Prostate gland (tissue), 2 donors: ENCODE measurements around the gene RD3L. TPM values are rescaled to one million over a fixed set of nuclear protein-coding genes. Genes with fewer than 3 reads are reported as not detected.

Source experiments
- DNase-seq: peaks from one replicate; pipeline ENCODE4 v3.0.0-alpha.2; 2019; ENCODE audit warnings: low spot score
- H3K27ac ChIP-seq, 2 donors: fragments of 200-600 bp; sonication (generic); 2 replicates each; pipeline ENCODE4 v1.5.1; 2017 to 2019
- H3K27me3 ChIP-seq: fragments of 200-600 bp; sonication (generic); replicated peaks from 2 replicates; pipeline ENCODE4 v1.5.1; 2019; ENCODE audit not compliant: insufficient read depth
- H3K36me3 ChIP-seq, 2 donors: fragments of 200-600 bp; sonication (generic); 1 replicate in 1 of 2; 2 replicates in 1 of 2; pipeline versions ENCODE4 v1.5.1 to v1.8.1; 2017 to 2019
- H3K4me1 ChIP-seq: fragments of 200-600 bp; sonication (generic); replicated peaks from 2 replicates; pipeline ENCODE4 v1.5.1; 2019
- H3K4me3 ChIP-seq, 2 donors: fragments of 200-600 bp; sonication (generic); 2 replicates each; pipeline ENCODE4 v1.5.1; 2017 to 2019
- H3K9me3 ChIP-seq: fragments of 200-600 bp; sonication (generic); 2 replicates; pipeline ENCODE4 v1.5.1; 2017
- CTCF ChIP-seq, 4 experiments: fragments of 200-600 bp in 2 of 4; fragments of 450-650 bp in 2 of 4; sonication (generic) in 2 of 4; IDR thresholded peaks; 1 replicate in 3 of 4; 2 replicates in 1 of 4; pipeline ENCODE4 v1.5.1; 2016 to 2019; ENCODE audit warnings: antibody characterized with exemption in 4 of 4, mild to moderate bottlenecking in 2 of 4, moderate library complexity in 2 of 4
- POLR2A ChIP-seq: fragments of 450-650 bp; IDR thresholded peaks from one replicate; pipeline ENCODE4 v1.6.1; 2016; ENCODE audit warnings: antibody characterized with exemption, mild to moderate bottlenecking
- POLR2AphosphoS5 ChIP-seq: sonication (generic); formaldehyde crosslinking; IDR thresholded peaks from one replicate; pipeline ENCODE4 v1.6.1; 2017; ENCODE audit warnings: antibody characterized with exemption
- WGBS: methylation state at CpG from one replicate; pipeline ENCODE4 v1.1.5; 2018; 5-methylcytosine and 5-hydroxymethylcytosine counted together
- intact Hi-C: fragments of 100-400 bp; cut with DNase I; formaldehyde crosslinking; loops from one replicate; pipeline ENCODE4 v1.14.2; 2022
- total RNA-seq, 2 donors: library from RNA; depleted of rRNA; stranded (reverse); fragments of >200 nt; gene quantifications; one replicate each; pipeline ENCODE4 v1.1.0, GENCODE V29; 2016

The RD3L gene
- total RNA-seq, 2 donors from 2014 or later = not detected

DNA sequence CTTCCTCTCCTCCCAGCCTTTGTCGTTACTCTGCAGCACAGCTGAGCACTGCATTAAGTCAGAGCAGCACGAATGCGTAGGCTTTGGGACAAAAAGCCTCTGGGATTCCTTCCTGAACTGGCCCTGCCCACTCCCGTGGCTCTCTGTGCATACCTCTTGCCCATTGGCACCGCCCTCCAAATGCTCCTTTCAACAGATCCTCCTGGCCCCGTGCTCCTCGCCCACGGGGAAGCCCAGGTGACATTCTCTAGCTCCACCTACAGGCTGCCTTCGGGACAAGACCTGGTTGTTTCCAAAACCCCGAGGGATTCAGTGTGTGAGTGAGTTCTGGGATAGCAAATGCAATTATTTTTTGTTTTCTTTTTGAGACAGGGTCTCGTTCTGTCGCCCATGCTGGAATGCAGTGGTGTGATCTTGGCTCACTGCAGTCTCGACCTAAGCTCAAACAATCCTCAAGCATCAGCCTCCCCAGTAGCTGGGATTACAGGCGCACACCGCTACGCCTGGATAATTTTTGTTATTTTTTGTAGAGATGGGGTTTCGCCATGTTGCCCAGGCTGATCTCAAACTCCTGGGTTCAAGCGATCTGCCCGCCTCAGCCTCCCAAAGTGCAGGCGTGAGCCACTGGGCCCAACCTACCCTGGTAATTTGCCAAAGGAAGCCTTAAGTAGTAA is 31.9 kb downstream of the RD3L start:
- no peaks in the 10 kb centered on the region for H3K27me3 ChIP-seq
- WGBS = 27% methylated on average over 20 of the region's 20 CpGs
- peaks cover 3% of the 10 kb centered on the region for H3K4me1 ChIP-seq
- H3K27ac ChIP-seq = peak overlapping the region in 1 of 2 donors; percentile 54
- TF ChIP-seq CTCF (IDR thresholded peaks at IDR 0.05) (peak; percentile 79 to 97 (median 92)), POLR2AphosphoS5 (peak; percentile 95), POLR2A (no peak)
- intact Hi-C loops = loop anchor here (1.0 to 10.0 kb wide), 2 partner anchors 102 to 336 kb away; no protein-coding TSS in a partner anchor
- H3K4me3 ChIP-seq = no peak overlapping the region
- peaks cover 0 to 4% of the 10 kb centered on the region in 2 donors for H3K36me3 ChIP-seq
- no peaks in the 10 kb centered on the region for H3K9me3 ChIP-seq
- peak; percentile 95 for DNase-seq

DNA sequence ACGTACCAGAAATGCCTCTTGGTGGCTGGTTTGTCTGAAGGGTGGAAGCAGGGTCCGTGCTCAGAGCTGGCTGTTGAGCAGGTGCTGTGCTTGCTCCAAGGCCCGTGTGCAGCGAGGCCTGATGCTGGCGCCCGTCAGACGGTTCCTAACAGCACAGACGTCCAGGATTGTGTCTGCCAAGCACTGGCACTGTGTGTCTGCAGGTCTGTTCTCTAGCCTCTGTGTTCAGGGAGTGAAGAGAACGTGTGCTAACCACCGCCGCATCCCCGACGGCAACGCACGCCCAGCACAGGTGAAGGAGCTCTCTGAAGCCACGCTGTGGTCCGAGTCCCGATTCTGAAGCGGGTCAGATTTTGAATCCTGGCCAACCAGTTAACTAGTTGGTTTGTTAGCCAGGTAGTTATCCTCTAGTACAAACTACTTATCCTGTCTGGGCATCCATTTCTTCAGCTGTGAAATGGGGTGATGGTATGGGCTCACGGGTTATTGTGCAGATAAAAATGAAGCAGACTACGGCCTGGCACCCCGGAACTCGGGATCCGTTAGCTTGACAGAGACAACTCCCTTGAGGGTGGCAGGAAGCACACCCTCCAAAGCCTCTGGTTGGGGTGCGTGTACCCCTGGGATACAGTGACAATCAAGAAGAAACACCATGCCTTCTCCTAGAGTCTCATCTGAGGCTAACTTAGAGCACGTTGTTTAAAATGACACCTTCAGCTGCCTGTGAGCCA is 32.6 kb downstream of the RD3L start:
- no peak for DNase-seq

GRCh38 chr14:103908580-103908979 is 33.7 kb downstream of the RD3L start:
- Histone ChIP-seq H3K36me3 (peaks cover 0 to 4% of the 10 kb centered on the region in 2 donors), H3K4me3 (no peak overlapping the region), H3K27me3 (no peaks in the 10 kb centered on the region), H3K4me1 (peaks cover 3% of the 10 kb centered on the region), H3K9me3 (no peaks in the 10 kb centered on the region), H3K27ac (no peak overlapping the region)
- intact Hi-C loops = no loop called here
- DNase-seq = no peak
- WGBS = 98% methylated on average over 4 of the region's 4 CpGs
- no peak for TF ChIP-seq POLR2AphosphoS5
- TF ChIP-seq POLR2A = no peak
- TF ChIP-seq CTCF (IDR thresholded peaks at IDR 0.05) = no peak

More for the DNA sequence above, 32.6 kb downstream of the RD3L start:
- H3K4me3 ChIP-seq = no peak overlapping the region
- H3K36me3 ChIP-seq = peaks cover 0 to 4% of the 10 kb centered on the region in 2 donors
- H3K4me1 ChIP-seq = peaks cover 3% of the 10 kb centered on the region
- intact Hi-C loops = loop anchor here (1.0 to 10.0 kb wide), 2 partner anchors 101 to 335 kb away; no protein-coding TSS in a partner anchor
- H3K27me3 ChIP-seq = no peaks in the 10 kb centered on the region
- H3K27ac ChIP-seq = peak overlapping the region in 1 of 2 donors; percentile 54
- 76% methylated on average over 26 of the region's 26 CpGs for WGBS
- no peaks in the 10 kb centered on the region for H3K9me3 ChIP-seq
- TF ChIP-seq POLR2AphosphoS5 = no peak

GRCh38 chr14:103905842-103906456 is 36.4 kb downstream of the RD3L start:
- no peak for DNase-seq

More at GRCh38 chr14:103905842-103906456, 36.4 kb downstream of the RD3L start:
- intact Hi-C loops = no loop called here
- H3K27me3 ChIP-seq = no peaks in the 10 kb centered on the region
- TF ChIP-seq CTCF (IDR thresholded peaks at IDR 0.05) (no peak), POLR2AphosphoS5 (no peak), POLR2A (no peak)
- no peak overlapping the region for H3K27ac ChIP-seq
- 59% methylated on average over 22 of the region's 22 CpGs for WGBS
- H3K4me1 ChIP-seq = peaks cover 3% of the 10 kb centered on the region
- no peak overlapping the region for H3K4me3 ChIP-seq
- H3K36me3 ChIP-seq = no peaks in the 10 kb centered on the region
- no peaks in the 10 kb centered on the region for H3K9me3 ChIP-seq
